NB4 (cell line): Measurements from ENCODE around the gene STK39.

Experiments
- CTCF ChIP-seq: IDR thresholded peaks from one replicate; pipeline ENCODE4 v1.5.1; 2012; ENCODE audit warnings: low read depth, low read length
- POLR2A ChIP-seq: IDR thresholded peaks from 2 replicates; pipeline ENCODE4 v1.6.1; 2011; ENCODE audit warnings: mild to moderate bottlenecking; ENCODE audit not compliant: insufficient read length; ENCODE audit errors: extremely low read depth

- TF ChIP-seq CTCF (no peak), POLR2A (no peak)
Observed at GRCh38 chr2:168208652-168209051, 38.7 kb downstream of the STK39 start.
